ENCODE data around the gene GPRC5D. TPM values are rescaled to one million over a fixed set of nuclear protein-coding genes. Genes with fewer than 3 reads are reported as not detected.

The GPRC5D gene
- under 1 TPM in 1 of 4 donors, not detected in 3; 0.48 TPM for total RNA-seq

- Histone ChIP-seq H3K9me3 (no peaks in the 10 kb centered on the region), H3K4me3 (no peak within 1 kb of the TSS), H3K4me1 (no peaks in the 10 kb centered on the region), H3K27ac (no peak within 1 kb of the TSS), H3K27me3 (no peaks in the 10 kb centered on the region), H3K36me3 (no peaks in the 10 kb centered on the region)
- in situ Hi-C loops (cut with MboI; ENCODE audit: low pct_ligation_motif_present in 1 of 4, low pct_unique_long_range_greater_than_20kb in 1 of 4, low sequenced_read_pairs in 3 of 4) = no loop called here
- TF ChIP-seq, protein P1, sequence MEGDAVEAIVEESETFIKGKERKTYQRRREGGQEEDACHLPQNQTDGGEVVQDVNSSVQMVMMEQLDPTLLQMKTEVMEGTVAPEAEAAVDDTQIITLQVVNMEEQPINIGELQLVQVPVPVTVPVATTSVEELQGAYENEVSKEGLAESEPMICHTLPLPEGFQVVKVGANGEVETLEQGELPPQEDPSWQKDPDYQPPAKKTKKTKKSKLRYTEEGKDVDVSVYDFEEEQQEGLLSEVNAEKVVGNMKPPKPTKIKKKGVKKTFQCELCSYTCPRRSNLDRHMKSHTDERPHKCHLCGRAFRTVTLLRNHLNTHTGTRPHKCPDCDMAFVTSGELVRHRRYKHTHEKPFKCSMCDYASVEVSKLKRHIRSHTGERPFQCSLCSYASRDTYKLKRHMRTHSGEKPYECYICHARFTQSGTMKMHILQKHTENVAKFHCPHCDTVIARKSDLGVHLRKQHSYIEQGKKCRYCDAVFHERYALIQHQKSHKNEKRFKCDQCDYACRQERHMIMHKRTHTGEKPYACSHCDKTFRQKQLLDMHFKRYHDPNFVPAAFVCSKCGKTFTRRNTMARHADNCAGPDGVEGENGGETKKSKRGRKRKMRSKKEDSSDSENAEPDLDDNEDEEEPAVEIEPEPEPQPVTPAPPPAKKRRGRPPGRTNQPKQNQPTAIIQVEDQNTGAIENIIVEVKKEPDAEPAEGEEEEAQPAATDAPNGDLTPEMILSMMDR (IDR thresholded peaks at IDR 0.05) = no peak
- no peak for TF ChIP-seq POLR2AphosphoS5 (IDR thresholded peaks at IDR 0.05)
- TF ChIP-seq EP300 (IDR thresholded peaks at IDR 0.05; ENCODE audit: low read depth) = no peak
- no peak for TF ChIP-seq POLR2A (IDR thresholded peaks at IDR 0.05)
- DNase-seq = no peak
- intact Hi-C loops (cut with DNase I; ENCODE audit: low total_unique reads) = no loop called here
- WGBS, 2 donors (ENCODE audit: low coverage in 1 of 2) = 75 to 80% methylated on average over 1 to 6 of the region's 6 CpGs
These were observed at the start of gene GPRC5D for GRCh38 chr12:12952036-12952435. Gene GPRC5D (minus strand): TSS chr12:12952170. CDS start chr12:12950384, 1,786 bp downstream.

DNA sequence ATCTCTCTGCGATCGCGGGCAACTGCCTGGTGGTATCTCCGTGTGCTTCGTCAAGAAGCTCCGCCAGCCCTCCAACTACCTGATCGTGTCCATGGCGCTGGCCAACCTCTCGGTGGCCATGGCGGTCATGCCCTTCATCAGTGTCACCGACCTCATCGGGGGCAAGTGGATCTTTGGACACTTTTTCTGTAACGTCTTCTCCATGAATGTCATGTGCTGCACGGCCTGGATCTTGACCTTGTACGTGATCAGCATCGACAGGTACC, 49.7 kb upstream of the GPRC5D start:
- Histone ChIP-seq H3K9me3 (no peaks in the 10 kb centered on the region), H3K27me3 (no peaks in the 10 kb centered on the region), H3K4me1 (peaks cover 0 to 36% (median 21%) of the 10 kb centered on the region in 4 donors), H3K27ac (peak overlapping the region; percentile 90 to 95 (median 94)), H3K4me3 (peak overlapping the region in 3 of 4 donors; percentile 48 to 67 (median 59)), H3K36me3 (no peaks in the 10 kb centered on the region)
- no peak for DNase-seq
- in situ Hi-C loops (cut with MboI; ENCODE audit: low pct_ligation_motif_present in 1 of 4, low pct_unique_long_range_greater_than_20kb in 1 of 4, low sequenced_read_pairs in 3 of 4) (loop anchor here in 1 of 4 donors (10.0 kb wide), 1 partner anchor 93 kb away; no protein-coding TSS in a partner anchor), intact Hi-C loops (cut with DNase I; ENCODE audit: low total_unique reads) (no loop called here)
- WGBS, 2 donors (ENCODE audit: low coverage in 1 of 2) = 68 to 92% methylated on average over 5 to 16 of the region's 16 CpGs
- no peak for TF ChIP-seq EP300 (IDR thresholded peaks at IDR 0.05; ENCODE audit: low read depth)
- TF ChIP-seq POLR2AphosphoS5 (IDR thresholded peaks at IDR 0.05) = no peak
- TF ChIP-seq POLR2A (IDR thresholded peaks at IDR 0.05) = no peak
- TF ChIP-seq, protein P1 (IDR thresholded peaks at IDR 0.05) = no peak

DNA sequence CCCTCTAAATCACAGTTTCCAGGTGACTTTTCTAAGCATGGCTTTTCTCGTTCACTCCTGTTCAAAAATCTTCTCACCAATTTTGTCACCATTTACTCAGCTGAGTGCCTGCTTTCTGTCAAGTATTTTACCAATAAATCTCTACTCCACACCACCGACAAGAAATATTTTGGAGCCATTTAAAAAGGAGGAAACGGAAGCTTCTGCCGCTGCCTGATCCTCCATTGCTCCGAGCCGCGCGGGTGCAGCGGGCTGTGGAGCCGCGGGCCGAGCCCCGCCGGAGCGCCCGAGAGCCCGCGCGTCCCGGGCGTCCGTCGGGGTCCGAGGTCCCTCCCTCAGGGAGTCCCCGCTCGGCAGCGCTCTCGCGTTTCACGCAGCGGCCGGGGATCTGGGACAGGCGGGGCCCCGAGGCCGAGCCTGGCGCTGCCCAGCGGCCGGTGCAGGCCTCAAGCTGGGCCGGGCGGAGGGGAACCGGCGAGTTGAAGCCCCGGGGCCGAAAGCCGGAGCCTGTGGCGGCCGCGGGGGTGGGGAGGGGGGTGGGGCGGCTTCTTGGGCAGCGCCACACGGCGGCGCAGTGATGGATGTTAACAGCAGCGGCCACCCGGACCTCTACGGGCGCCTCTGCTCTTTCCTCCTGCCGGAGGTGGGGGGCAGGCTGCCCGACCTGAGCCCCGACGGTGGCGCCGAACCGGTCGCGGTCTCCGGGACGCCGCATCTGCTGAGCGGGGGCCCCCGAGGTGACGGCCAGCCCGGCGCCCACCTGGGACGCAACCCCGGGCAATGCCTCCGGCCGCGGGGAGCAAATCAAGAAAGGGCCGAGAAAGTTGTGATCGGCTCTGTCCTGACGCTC, 49.2 kb upstream of the GPRC5D start:
- Histone ChIP-seq H3K4me3 (peak overlapping the region; percentile 37 to 67 (median 54)), H3K36me3 (no peaks in the 10 kb centered on the region), H3K4me1 (peaks cover 0 to 36% (median 21%) of the 10 kb centered on the region in 4 donors), H3K27me3 (no peaks in the 10 kb centered on the region), H3K27ac (peak overlapping the region; percentile 90 to 95 (median 94)), H3K9me3 (no peaks in the 10 kb centered on the region)
- WGBS, 2 donors (ENCODE audit: low coverage in 1 of 2) = 0% methylated on average over 3 to 47 of the region's 82 CpGs
- intact Hi-C loops (cut with DNase I; ENCODE audit: low total_unique reads) (no loop called here), in situ Hi-C loops (cut with MboI; ENCODE audit: low pct_ligation_motif_present in 1 of 4, low pct_unique_long_range_greater_than_20kb in 1 of 4, low sequenced_read_pairs in 3 of 4) (loop anchor here in 1 of 4 donors (10.0 kb wide), 1 partner anchor 94 kb away; no protein-coding TSS in a partner anchor)
- DNase-seq = peak; percentile 46
- no peak for TF ChIP-seq EP300 (IDR thresholded peaks at IDR 0.05; ENCODE audit: low read depth)
- TF ChIP-seq, protein P1 (IDR thresholded peaks at IDR 0.05) = peak in 4 of 5 experiments; percentile 15 to 40 (median 34)

GRCh38 chr12:13000616-13000924, 48.6 kb upstream of the GPRC5D start:
- peak overlapping the region; percentile 90 to 95 (median 94) for H3K27ac ChIP-seq
- no peaks in the 10 kb centered on the region for H3K27me3 ChIP-seq
- no peak for DNase-seq
- in situ Hi-C loops (cut with MboI; ENCODE audit: low pct_ligation_motif_present in 1 of 4, low pct_unique_long_range_greater_than_20kb in 1 of 4, low sequenced_read_pairs in 3 of 4) (loop anchor here in 1 of 4 donors (10.0 kb wide), 1 partner anchor 94 kb away; no protein-coding TSS in a partner anchor), intact Hi-C loops (cut with DNase I; ENCODE audit: low total_unique reads) (no loop called here)
- WGBS, 2 donors (ENCODE audit: low coverage in 1 of 2) = 0% methylated on average over 15 of the region's 16 CpGs; no CpG with 5 or more reads in 1 of the 2 donors
- H3K4me1 ChIP-seq = peaks cover 0 to 36% (median 21%) of the 10 kb centered on the region in 4 donors
- peak overlapping the region; percentile 37 to 67 (median 54) for H3K4me3 ChIP-seq
- no peak for TF ChIP-seq POLR2AphosphoS5 (IDR thresholded peaks at IDR 0.05)
- TF ChIP-seq EP300 (IDR thresholded peaks at IDR 0.05; ENCODE audit: low read depth) = no peak
- H3K36me3 ChIP-seq = no peaks in the 10 kb centered on the region
- no peaks in the 10 kb centered on the region for H3K9me3 ChIP-seq
